ENCODE measurements around the gene BPIFB1. TPM values are rescaled to one million over a fixed set of nuclear protein-coding genes. Genes with fewer than 3 reads are reported as not detected.
A peak's percentile ranks its signal among the peaks of the same experiment; 100 is the strongest.

The BPIFB1 gene
- total and polyA plus RNA-seq, 2 of the 8 experiments (the other 6 are each of a cell fraction or from before 2014, with no cell fraction given), result not detected

DNA sequence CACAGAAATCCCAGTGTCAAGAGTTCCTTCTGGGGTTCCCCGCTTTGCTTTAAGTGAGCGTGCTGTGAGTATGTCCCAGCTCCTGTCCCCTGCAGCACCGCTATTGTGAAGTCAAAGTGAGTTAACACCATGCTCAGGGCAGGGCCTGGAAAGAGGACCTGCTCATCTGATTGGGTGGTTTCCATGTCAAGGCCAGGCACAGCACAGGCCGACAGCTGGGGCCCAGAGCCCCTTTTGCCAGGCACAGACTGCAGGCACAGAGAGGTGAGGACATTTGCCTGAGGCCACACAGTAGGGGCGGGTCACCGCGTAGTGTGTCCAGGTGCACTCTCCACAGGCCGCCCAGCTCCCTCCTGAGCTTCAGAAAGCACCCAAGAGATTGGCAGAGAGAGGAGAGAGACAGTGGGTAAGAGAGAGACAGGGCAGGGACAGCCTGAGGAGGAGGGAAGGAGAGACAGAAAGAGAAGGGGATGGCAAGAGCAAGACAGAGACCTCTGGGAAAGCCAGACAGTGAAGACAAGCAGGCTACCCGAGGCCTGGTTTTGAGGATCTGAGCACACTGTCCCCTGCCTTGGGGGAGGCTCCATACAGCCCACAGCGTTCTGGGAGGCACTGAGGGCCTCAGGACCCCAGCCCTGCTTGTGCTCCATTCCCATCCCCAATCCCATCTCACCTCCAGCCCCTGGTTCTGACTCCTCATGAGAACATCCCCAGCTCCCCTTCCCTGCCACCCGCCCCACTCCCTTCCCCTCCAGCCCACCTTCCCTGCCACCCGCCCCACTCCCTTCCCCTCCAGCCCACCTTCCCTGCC, 6.5 kb upstream of the BPIFB1 start:
- peak overlapping the region; percentile 46; the same call in 1 of the 2 replicates for H2BK15ac ChIP-seq (ENCODE audit: low read length)
- H2AK5ac ChIP-seq (ENCODE audit: low read depth, low read length), result no peak overlapping the region
- no peak overlapping the region for H2BK12ac ChIP-seq (ENCODE audit: low read depth, low read length)
- H3K4me2 ChIP-seq (ENCODE audit: insufficient read depth in 1 of 2, low read depth in 2 of 2, low read length in 2 of 2), result no peak overlapping the region
- ChIA-PET CTCF (ENCODE audit: partially characterized antibody) (interaction anchor here (1.4 to 4.6 kb wide), 3 partner anchors 13 to 18 kb away, joined by 3 to 23 read pairs (median 8); no protein-coding TSS in a partner anchor), POLR2A (ENCODE audit: partially characterized antibody) (no interaction called here)
- H3K23ac ChIP-seq (ENCODE audit: insufficient read length), result no peak overlapping the region
- H4K5ac ChIP-seq (ENCODE audit: insufficient read length, low read depth, low read length), result no peak overlapping the region
- no peaks in the 10 kb centered on the region for H3K36me3 ChIP-seq (ENCODE audit: control insufficient read depth in 2 of 4, insufficient read depth in 4 of 4, low read length in 3 of 4)
- H3K4me3 ChIP-seq (ENCODE audit: extremely low read depth in 1 of 4, insufficient read depth in 2 of 4, low read depth in 3 of 4, low read length in 4 of 4), result no peak overlapping the region
- H3K9ac ChIP-seq (replicated peaks in 1 of 4; ENCODE audit: extremely low read depth in 1 of 4, low read depth in 3 of 4, low read length in 3 of 4), result no peak overlapping the region
- peak overlapping the region; percentile 80; the same call in 1 of the 2 replicates for H2BK20ac ChIP-seq (ENCODE audit: low read length)
- no peaks in the 10 kb centered on the region for H3K79me2 ChIP-seq (ENCODE audit: control insufficient read depth in 1 of 2, insufficient read depth in 2 of 2, low read length in 2 of 2)
- no peak overlapping the region for H3K14ac ChIP-seq (ENCODE audit: insufficient read length)
- no peak overlapping the region for H3K4ac ChIP-seq (replicated peaks; ENCODE audit: insufficient read length, low read depth, low read length)
- FAIRE-seq (no peak), DNase-seq (ENCODE audit: low read depth in 1 of 2, low spot score in 2 of 2) (no peak)
- H2BK5ac ChIP-seq (ENCODE audit: low read depth, low read length), result no peak overlapping the region; the same call in 1 of the 2 replicates
- peaks cover 2% of the 10 kb centered on the region; the same call in 1 of the 2 replicates for H3K23me2 ChIP-seq (ENCODE audit: low read depth, low read length)
- H3K9me3 ChIP-seq (ENCODE audit: insufficient read depth in 2 of 2, low read depth in 1 of 2, low read length in 1 of 2), result no peaks in the 10 kb centered on the region
- peaks cover 0 to 14% (median 11%) of the 10 kb centered on the region in 4 experiments; a peak in 6 of 7 replicates for H3K4me1 ChIP-seq (replicated peaks in 1 of 4; ENCODE audit: control insufficient read depth in 3 of 4, insufficient read depth in 4 of 4, low read length in 3 of 4)
- no peak overlapping the region for H3K27ac ChIP-seq (ENCODE audit: low read depth, low read length)
- H3K79me1 ChIP-seq (ENCODE audit: low read depth, low read length), result no peaks in the 10 kb centered on the region
- no peak overlapping the region for H2AFZ ChIP-seq (ENCODE audit: low read length)
- H4K91ac ChIP-seq (replicated peaks; ENCODE audit: insufficient read length, low read length), result no peak overlapping the region
- 78% methylated on average over 9 of the region's 12 CpGs; no CpG with 5 or more reads in 1 of the 2 experiments for WGBS, 2 experiments (ENCODE audit: extremely low coverage in 1 of 2, insufficient coverage in 1 of 2, insufficient read length in 1 of 2, insufficient replicate concordance in 2 of 2, low coverage in 1 of 2, low lambda C conversion rate in 2 of 2, missing lambda C conversion rate in 1 of 2)
- H3K27me3 ChIP-seq (replicated peaks in 1 of 4; ENCODE audit: control insufficient read depth in 3 of 4, extremely low read depth in 1 of 4, insufficient read depth in 3 of 4, low read length in 3 of 4), result no peaks in the 10 kb centered on the region
- no peak overlapping the region for H3K56ac ChIP-seq (replicated peaks; ENCODE audit: insufficient read length, low read depth, low read length)
- no peaks in the 10 kb centered on the region for H4K20me1 ChIP-seq (replicated peaks in 1 of 2; ENCODE audit: control insufficient read depth in 1 of 2, insufficient read depth in 2 of 2, low read length in 2 of 2)
- H4K8ac ChIP-seq (ENCODE audit: extremely low read depth, insufficient read depth, low read length), result no peak overlapping the region
- no peak overlapping the region for H2BK120ac ChIP-seq (replicated peaks; ENCODE audit: low read depth, low read length)
- TF ChIP-seq HDAC2 (IDR thresholded peaks at IDR 0.05; ENCODE audit: borderline replicate concordance in 1 of 2, low read depth in 2 of 2, low read length in 2 of 2) (0 out of 4 replicates have a peak, but pooled peaks of 1 of the 2 experiments have one; percentile 52), KDM1A (IDR thresholded peaks at IDR 0.05; ENCODE audit: borderline replicate concordance, low read length) (peak; percentile 84), RNF2 (IDR thresholded peaks at IDR 0.05; ENCODE audit: borderline replicate concordance, low read depth, low read length, missing control alignments, poor library complexity, severe bottlenecking) (no peak)
- peak overlapping the region; percentile 27; the same call in 1 of the 2 replicates for H3K18ac ChIP-seq (ENCODE audit: extremely low read depth, low read length)

Data from H1 (cell line).